Erythroblast (primary cell): ENCODE results near the gene MRPS10.

Source experiments
- GATA1 ChIP-seq: IDR thresholded peaks from 2 replicates; pipeline ENCODE4 v1.6.1; 2011; ENCODE audit warnings: low read depth, mild to moderate bottlenecking, control low read depth, low read length, moderate library complexity
- POLR2A ChIP-seq: IDR thresholded peaks from 2 replicates; pipeline ENCODE4 v1.6.1; 2011; ENCODE audit warnings: mild to moderate bottlenecking, low read length

- no peak for TF ChIP-seq POLR2A
- TF ChIP-seq GATA1, result no peak
Measured at GRCh38 chr6:42222448-42222847, 4.8 kb upstream of the MRPS10 start.
